Tibial nerve (tissue), 4 donors: ENCODE measurements around the gene SLC17A8. TPM values are rescaled to one million over a fixed set of nuclear protein-coding genes. Genes with fewer than 3 reads are reported as not detected.

Source experiments
- DNase-seq, 2 donors: peaks; one replicate each; pipeline ENCODE4 v3.0.0-alpha.2; 2019; ENCODE audit warnings: low spot score in 2 of 2
- H3K27ac ChIP-seq, 4 donors: fragments of 200-600 bp; sonication (generic) in 3 of 4; one replicate each; pipeline ENCODE4 v1.5.1; 2017 to 2019; ENCODE audit warnings: mild to moderate bottlenecking in 1 of 4
- H3K27me3 ChIP-seq, 2 donors: fragments of 200-600 bp; sonication (generic) in 1 of 2; one replicate each; pipeline versions ENCODE4 v1.5.1 to v1.6.0; 2017 to 2019
- H3K36me3 ChIP-seq, 3 donors: fragments of 200-600 bp; sonication (generic); one replicate each; pipeline ENCODE4 v1.5.1; 2018 to 2019
- H3K4me1 ChIP-seq, 4 donors: fragments of 200-600 bp; sonication (generic) in 3 of 4; one replicate each; pipeline ENCODE4 v1.5.1; 2017 to 2019
- H3K4me3 ChIP-seq, 4 donors: fragments of 200-600 bp; sonication (generic) in 3 of 4; one replicate each; pipeline ENCODE4 v1.5.1; 2017 to 2019; ENCODE audit warnings: mild to moderate bottlenecking in 1 of 4, moderate library complexity in 1 of 4
- H3K9me3 ChIP-seq, 4 donors: fragments of 200-600 bp; sonication (generic) in 3 of 4; one replicate each; pipeline ENCODE4 v1.5.1; 2017 to 2019
- EP300 ChIP-seq, 2 donors: sonication (generic); formaldehyde crosslinking; IDR thresholded peaks; one replicate each; pipeline ENCODE4 v1.6.1; 2017; ENCODE audit warnings: antibody characterized with exemption in 2 of 2, mild to moderate bottlenecking in 1 of 2
- POLR2A ChIP-seq, 2 donors: fragments of 450-650 bp; IDR thresholded peaks; one replicate each; pipeline ENCODE4 v1.6.1; 2017; ENCODE audit warnings: antibody characterized with exemption in 2 of 2, mild to moderate bottlenecking in 2 of 2, moderate library complexity in 2 of 2
- WGBS, 2 donors: methylation state at CpG; one replicate each; pipeline ENCODE4 v1.1.5; 2018; 5-methylcytosine and 5-hydroxymethylcytosine counted together
- total RNA-seq, 4 donors: library from RNA; depleted of rRNA; stranded (reverse); fragments of >200 nt; gene quantifications; one replicate each; pipeline ENCODE4 v1.1.0, GENCODE V29; 2016
- TF ChIP-seq, protein P1 (sequence below), 5 experiments: fragments of 200-600 bp in 3 of 5; fragments of 450-650 bp in 2 of 5; sonication (generic) in 3 of 5; IDR thresholded peaks; one replicate each; pipeline ENCODE4 v1.5.1; 2016 to 2019; ENCODE audit warnings: antibody characterized with exemption in 5 of 5, mild to moderate bottlenecking in 3 of 5, moderate library complexity in 2 of 5

The SLC17A8 gene
- total RNA-seq, 4 donors from 2014 or later = not detected

DNA sequence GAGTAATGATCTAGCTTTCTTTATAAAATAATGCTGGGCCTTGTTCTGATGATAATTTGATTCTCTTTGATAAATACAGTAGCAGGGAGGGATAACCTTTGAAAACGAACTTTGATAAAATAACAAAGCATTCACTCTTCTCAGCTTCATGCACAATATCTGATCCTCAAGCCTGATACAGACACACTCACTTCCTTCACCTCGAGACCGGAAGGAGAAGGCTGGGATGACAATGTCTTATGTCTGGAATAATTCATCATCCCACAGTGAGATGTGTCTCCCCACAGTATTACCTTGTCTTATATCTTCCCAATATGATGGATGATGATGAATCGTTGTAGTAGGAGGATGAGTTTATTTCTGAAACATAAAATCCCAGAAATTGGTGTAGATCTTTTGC, 101.3 kb downstream of the SLC17A8 start:
- no peak overlapping the region for H3K4me3 ChIP-seq
- no peak overlapping the region for H3K27ac ChIP-seq
- H3K4me1 ChIP-seq = peaks cover 0 to 10% (median 0%) of the 10 kb centered on the region in 4 donors
- H3K36me3 ChIP-seq = no peaks in the 10 kb centered on the region
- H3K9me3 ChIP-seq = no peaks in the 10 kb centered on the region
- 62 to 63% methylated on average over 4 of the region's 4 CpGs for WGBS, 2 donors
- TF ChIP-seq, protein P1, sequence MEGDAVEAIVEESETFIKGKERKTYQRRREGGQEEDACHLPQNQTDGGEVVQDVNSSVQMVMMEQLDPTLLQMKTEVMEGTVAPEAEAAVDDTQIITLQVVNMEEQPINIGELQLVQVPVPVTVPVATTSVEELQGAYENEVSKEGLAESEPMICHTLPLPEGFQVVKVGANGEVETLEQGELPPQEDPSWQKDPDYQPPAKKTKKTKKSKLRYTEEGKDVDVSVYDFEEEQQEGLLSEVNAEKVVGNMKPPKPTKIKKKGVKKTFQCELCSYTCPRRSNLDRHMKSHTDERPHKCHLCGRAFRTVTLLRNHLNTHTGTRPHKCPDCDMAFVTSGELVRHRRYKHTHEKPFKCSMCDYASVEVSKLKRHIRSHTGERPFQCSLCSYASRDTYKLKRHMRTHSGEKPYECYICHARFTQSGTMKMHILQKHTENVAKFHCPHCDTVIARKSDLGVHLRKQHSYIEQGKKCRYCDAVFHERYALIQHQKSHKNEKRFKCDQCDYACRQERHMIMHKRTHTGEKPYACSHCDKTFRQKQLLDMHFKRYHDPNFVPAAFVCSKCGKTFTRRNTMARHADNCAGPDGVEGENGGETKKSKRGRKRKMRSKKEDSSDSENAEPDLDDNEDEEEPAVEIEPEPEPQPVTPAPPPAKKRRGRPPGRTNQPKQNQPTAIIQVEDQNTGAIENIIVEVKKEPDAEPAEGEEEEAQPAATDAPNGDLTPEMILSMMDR (IDR thresholded peaks at IDR 0.05) = no peak
- no peak for TF ChIP-seq EP300 (IDR thresholded peaks at IDR 0.05)
- no peak for TF ChIP-seq POLR2A (IDR thresholded peaks at IDR 0.05)
- H3K27me3 ChIP-seq = no peaks in the 10 kb centered on the region
- no peak for DNase-seq

DNA sequence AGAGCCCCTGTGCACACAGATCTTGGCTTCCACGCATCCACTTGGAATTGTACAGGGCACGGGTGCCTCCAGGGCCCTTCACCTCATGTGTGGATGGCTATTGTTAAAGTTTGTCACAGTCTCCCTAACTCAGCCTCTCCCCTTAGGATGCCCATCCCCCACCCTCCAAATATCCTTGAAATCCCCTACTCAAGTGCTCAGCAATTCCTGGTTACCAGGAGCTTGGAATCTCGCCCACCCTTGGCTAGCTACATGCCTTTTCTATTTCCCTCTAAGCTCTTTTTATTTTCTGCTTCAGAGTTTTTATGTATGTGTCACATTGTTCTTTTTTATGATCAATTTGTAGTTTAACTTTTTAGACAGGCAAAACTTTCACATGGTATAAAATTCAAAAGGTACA, 103.8 kb downstream of the SLC17A8 start:
- DNase-seq = no peak
- Histone ChIP-seq H3K4me3 (no peak overlapping the region), H3K36me3 (no peaks in the 10 kb centered on the region), H3K27ac (no peak overlapping the region), H3K27me3 (no peaks in the 10 kb centered on the region), H3K9me3 (no peaks in the 10 kb centered on the region), H3K4me1 (no peaks in the 10 kb centered on the region)
- TF ChIP-seq EP300 (IDR thresholded peaks at IDR 0.05) (no peak), POLR2A (IDR thresholded peaks at IDR 0.05) (no peak)
- TF ChIP-seq, protein P1 (IDR thresholded peaks at IDR 0.05) = no peak
- 44 to 52% methylated on average over 3 of the region's 3 CpGs for WGBS, 2 donors

DNA sequence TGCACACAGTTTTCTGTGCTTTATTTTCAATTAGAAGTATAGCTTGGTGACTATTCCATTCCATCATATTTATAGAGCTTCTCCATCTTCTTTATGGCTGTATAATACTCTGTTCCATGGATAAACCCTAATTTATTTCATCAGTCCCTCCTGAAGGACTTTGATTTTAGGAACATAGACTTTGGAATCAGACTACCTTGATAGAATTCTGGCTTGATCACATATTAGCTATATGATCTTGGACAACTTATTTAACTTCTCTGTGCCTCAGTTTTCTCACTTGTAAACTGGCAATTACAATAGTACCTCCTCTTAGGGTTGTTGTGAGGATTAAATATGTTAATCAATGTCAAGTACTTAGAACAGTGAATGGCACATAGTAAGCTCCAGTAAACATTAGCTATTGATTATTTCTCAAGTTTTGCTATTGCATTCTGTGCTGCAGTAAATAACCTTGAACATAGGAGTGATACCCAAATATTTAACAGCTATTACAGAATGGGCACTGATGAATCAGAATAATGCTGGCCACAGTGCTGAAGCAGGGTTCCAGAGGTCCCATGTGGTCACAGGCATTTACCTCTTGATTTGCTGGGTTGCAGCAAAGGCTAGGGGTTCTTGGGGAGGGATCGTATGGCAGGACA, 104.6 kb downstream of the SLC17A8 start:
- no peaks in the 10 kb centered on the region for H3K36me3 ChIP-seq
- no peak overlapping the region for H3K27ac ChIP-seq
- DNase-seq = no peak
- H3K9me3 ChIP-seq = no peaks in the 10 kb centered on the region
- H3K4me1 ChIP-seq = no peaks in the 10 kb centered on the region
- H3K4me3 ChIP-seq = no peak overlapping the region
- TF ChIP-seq, protein P1 (IDR thresholded peaks at IDR 0.05) = no peak
- TF ChIP-seq POLR2A (IDR thresholded peaks at IDR 0.05) = no peak
- TF ChIP-seq EP300 (IDR thresholded peaks at IDR 0.05) = no peak
- H3K27me3 ChIP-seq = no peaks in the 10 kb centered on the region
- WGBS, 2 donors = 67 to 75% methylated on average over 1 of the region's 1 CpG

DNA sequence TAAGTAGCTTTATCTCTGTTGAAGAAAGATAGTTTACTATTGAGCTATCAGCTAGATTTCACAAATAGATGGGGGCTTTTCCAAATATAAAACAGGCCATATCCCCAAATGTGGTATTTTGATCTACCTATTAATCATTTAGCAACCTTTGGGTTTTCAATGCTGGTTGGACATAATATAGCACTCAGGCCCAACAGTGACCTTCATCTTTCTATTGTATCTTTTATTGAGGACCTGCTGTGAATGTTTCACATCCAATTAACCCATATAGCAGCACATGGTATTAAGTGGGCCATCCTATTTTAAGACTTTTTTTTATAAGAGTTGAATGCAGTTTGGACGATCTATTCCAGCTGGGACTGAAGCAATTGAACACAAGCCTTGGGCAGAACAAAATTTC, 106.8 kb downstream of the SLC17A8 start:
- no peak for TF ChIP-seq EP300 (IDR thresholded peaks at IDR 0.05)
- no peak for TF ChIP-seq POLR2A (IDR thresholded peaks at IDR 0.05)
- TF ChIP-seq, protein P1 (IDR thresholded peaks at IDR 0.05) = no peak
- H3K4me3 ChIP-seq = no peak overlapping the region
- H3K4me1 ChIP-seq = no peaks in the 10 kb centered on the region
- 33 to 41% methylated on average over 1 of the region's 1 CpG for WGBS, 2 donors
- no peak overlapping the region for H3K27ac ChIP-seq
- DNase-seq = no peak
- H3K27me3 ChIP-seq = no peaks in the 10 kb centered on the region
- no peaks in the 10 kb centered on the region for H3K9me3 ChIP-seq
- H3K36me3 ChIP-seq = no peaks in the 10 kb centered on the region

DNA sequence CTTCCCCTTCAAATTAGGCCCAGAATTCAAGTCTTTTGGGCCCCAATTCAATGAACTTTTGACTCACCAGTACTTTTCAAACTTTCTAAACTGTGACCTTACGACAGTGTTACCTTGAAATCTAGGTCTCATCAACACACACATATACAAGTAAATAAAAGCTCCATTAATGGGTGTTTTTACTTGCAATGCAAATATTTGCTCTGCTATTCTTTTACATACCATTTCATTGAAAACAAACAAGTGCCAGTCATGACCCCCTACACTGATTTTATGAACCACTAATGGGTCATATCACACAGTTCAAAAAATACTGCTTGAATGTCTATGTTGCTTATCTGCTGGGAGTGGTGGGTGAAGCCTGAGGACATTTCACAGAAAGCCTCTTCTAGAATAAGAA, 107.7 kb downstream of the SLC17A8 start:
- Histone ChIP-seq H3K4me1 (no peaks in the 10 kb centered on the region), H3K4me3 (no peak overlapping the region), H3K27ac (no peak overlapping the region), H3K36me3 (no peaks in the 10 kb centered on the region), H3K27me3 (no peaks in the 10 kb centered on the region), H3K9me3 (no peaks in the 10 kb centered on the region)
- no peak for DNase-seq
- WGBS, 2 donors = 86 to 100% methylated on average over 1 of the region's 1 CpG
- TF ChIP-seq, protein P1 (IDR thresholded peaks at IDR 0.05) = no peak
- TF ChIP-seq POLR2A (IDR thresholded peaks at IDR 0.05) = no peak
- TF ChIP-seq EP300 (IDR thresholded peaks at IDR 0.05) = no peak
